ACHN (cell line): ENCODE measurements around the gene FGF1.

Source experiments
- DNase-seq: peaks from one replicate; pipeline ENCODE4 v3.0.0-alpha.2; 2015
- in situ Hi-C: cut with HindIII; loops from 2 replicates; pipeline ENCODE4 v1.10.0; 2017; ENCODE audit warnings: low sequenced_read_pairs, low pct_ligation_motif_present, low pct_unique_long_range_greater_than_20kb

Gene FGF1

GRCh38 chr5:142685418-142686209, at the start of gene FGF1:
FGF1 (minus strand) TSS chr5:142686090; CDS start chr5:142614127, 71,963 bp downstream.
- DNase-seq: no peak
- in situ Hi-C loops: no loop called here

- in situ Hi-C loops: loop anchor here (25.0 kb wide), 1 partner anchor 160 kb away; no protein-coding TSS in a partner anchor
- no peak for DNase-seq
Observed at GRCh38 chr5:142727735-142728047, 41.8 kb upstream of the FGF1 start.

- DNase-seq: no peak
- in situ Hi-C loops: loop anchor here (25.0 kb wide), 1 partner anchor 161 kb away; no protein-coding TSS in a partner anchor
Observed at GRCh38 chr5:142726188-142726731, 40.4 kb upstream of the FGF1 start.

- in situ Hi-C loops: loop anchor here (25.0 kb wide), 1 partner anchor 162 kb away; no protein-coding TSS in a partner anchor
Observed at GRCh38 chr5:142725231-142726187, 39.6 kb upstream of the FGF1 start.

GRCh38 chr5:142724821-142725220, 38.9 kb upstream of the FGF1 start:
- in situ Hi-C loops: loop anchor here (25.0 kb wide), 1 partner anchor 162 kb away; no protein-coding TSS in a partner anchor
- no peak for DNase-seq

More at GRCh38 chr5:142725231-142726187, 39.6 kb upstream of the FGF1 start:
- no peak for DNase-seq

- in situ Hi-C loops: no loop called here
Observed at GRCh38 chr5:142722896-142723295, 37.0 kb upstream of the FGF1 start.

GRCh38 chr5:142722146-142722545, 36.3 kb upstream of the FGF1 start:
- in situ Hi-C loops: no loop called here
- DNase-seq: no peak

More at GRCh38 chr5:142722896-142723295, 37.0 kb upstream of the FGF1 start:
- DNase-seq: no peak

- no peak for DNase-seq
- in situ Hi-C loops: no loop called here
Observed at GRCh38 chr5:142720641-142721271, 34.9 kb upstream of the FGF1 start.

- no peak for DNase-seq
- in situ Hi-C loops: no loop called here
Observed at GRCh38 chr5:142719836-142720370, 34.0 kb upstream of the FGF1 start.

GRCh38 chr5:142717582-142718215, 31.8 kb upstream of the FGF1 start:
- peak; percentile 43 for DNase-seq
- in situ Hi-C loops: no loop called here

- in situ Hi-C loops: no loop called here
- DNase-seq: peak; percentile 64
Observed at GRCh38 chr5:142716963-142717362, 31.1 kb upstream of the FGF1 start.

- in situ Hi-C loops: no loop called here
- DNase-seq: no peak
Observed at GRCh38 chr5:142715291-142715690, 29.4 kb upstream of the FGF1 start.

GRCh38 chr5:142713121-142713706, 27.3 kb upstream of the FGF1 start:
- in situ Hi-C loops: no loop called here
- DNase-seq: peak; percentile 83

- in situ Hi-C loops: no loop called here
- no peak for DNase-seq
Observed at GRCh38 chr5:142703153-142703552, 17.3 kb upstream of the FGF1 start.

- no peak for DNase-seq
- in situ Hi-C loops: no loop called here
Observed at GRCh38 chr5:142701673-142702311, 15.9 kb upstream of the FGF1 start.

- in situ Hi-C loops: no loop called here
- no peak for DNase-seq
Observed at GRCh38 chr5:142700566-142700965, 14.7 kb upstream of the FGF1 start.

GRCh38 chr5:142699184-142699720, 13.4 kb upstream of the FGF1 start:
- peak; percentile 73 for DNase-seq
- in situ Hi-C loops: no loop called here
